ENCODE measurements around the gene RPAP3.

RPAP3 gene

DNA sequence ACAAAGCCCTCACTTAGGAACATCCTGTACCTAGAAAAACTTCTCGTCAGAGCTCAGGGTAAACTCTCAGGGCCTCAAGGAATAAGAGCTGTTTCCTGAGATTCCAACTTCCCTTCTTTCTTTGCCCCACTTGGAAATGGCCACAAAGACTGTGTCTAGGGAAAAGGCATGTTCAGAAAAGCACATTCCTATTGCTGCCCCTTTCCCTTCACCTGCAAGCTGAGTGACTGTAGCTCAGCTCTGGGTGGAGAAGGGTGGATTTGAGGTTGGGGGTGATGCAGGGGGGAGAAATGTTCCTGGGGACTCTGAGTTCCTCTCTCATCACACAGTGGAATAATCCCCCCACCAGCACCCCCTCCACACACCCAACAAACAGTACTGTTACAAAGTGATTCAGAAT, 12.7 kb upstream of the RPAP3 start:
- DNase-seq (ENCODE audit: low spot score), result no peak

DNA sequence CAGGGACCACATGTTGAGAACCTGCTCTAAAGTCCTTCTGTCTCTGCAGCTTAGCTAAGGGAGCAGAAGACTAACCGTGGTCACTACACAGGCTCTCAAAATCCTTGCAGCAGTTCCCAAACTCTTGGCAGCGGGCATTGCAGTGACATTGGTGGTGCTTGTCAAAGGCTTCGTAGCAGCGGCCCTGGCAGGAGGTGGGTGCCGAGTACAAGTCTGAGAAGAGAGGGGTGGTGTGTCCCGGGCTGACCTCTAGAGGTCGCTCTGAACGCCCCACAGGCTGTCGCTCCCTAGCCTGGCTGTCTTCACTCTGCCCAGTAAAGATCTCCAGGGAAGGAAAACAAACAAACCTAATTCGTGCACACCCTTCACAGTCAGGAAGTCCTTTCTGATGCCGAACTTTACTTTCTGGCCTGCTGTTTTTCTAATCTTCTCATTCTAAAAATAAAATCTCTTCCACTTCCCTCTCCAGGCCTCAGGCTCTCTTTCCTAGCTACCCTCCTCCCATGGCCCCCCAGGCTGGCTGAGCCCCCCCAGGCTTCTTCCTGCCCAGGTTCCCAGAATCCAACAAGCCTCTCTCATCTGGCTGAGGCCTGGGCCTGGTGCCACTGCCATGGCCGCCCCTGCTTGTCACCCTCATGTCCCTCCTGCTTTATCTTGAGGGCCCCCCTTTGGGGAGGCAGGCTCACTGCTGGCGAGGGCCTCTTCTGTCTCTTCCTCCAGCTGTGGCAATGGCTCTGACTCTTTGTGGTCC, 11.8 kb upstream of the RPAP3 start:
- DNase-seq (ENCODE audit: low spot score), result peak; percentile 94

DNA sequence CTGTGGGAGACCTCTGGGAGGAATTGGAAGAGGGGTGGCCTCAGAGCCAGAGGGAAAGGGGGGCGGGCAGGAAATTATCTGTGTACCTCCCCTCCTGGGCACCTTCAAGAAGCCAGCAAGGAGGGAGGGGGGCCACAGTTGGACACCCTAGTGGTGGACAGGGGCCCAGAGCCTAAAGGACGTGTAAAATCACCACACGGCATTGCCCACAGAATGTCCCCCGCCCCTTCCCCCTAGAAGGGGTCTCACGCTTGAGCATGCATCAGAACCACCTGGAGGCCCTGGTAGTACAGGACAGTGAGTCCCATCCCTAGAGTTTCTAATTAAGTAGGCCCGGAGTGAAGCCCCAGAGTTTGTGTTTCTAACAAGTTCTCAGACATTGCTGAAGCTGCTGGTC, 11.2 kb upstream of the RPAP3 start:
- no peak for DNase-seq (ENCODE audit: low spot score)

DNA sequence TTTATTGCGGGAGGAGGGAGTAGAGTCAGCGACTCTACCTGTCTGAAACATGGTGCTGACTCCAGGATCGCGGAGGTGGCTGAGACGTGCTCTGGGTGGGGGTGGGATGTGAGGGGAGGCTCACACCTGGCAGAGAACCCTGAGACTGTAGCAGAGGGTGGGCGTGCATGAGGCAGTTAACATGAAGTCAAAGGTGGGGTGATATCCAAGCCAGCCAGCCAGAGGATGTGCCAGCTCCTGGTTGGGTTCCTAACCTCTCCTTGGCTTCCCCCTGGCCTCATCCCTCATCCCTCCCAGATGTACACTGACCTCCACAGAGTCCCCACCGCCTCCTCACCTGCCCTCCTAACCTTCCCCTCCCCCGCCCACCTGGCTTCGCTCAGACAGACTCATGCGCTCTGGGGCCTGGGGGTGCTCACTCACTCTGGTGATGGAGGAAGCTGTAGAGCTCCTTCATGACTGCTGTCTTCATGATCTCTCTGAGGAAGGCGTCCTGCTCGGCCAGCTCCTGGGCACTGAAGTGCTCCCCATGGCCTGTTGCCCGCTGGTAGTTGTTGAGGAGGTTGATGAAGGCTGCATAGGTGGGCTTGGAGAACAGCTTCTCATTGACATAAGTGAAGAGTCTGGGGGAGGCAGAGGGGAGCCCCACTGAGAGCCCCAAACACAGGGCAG, 10.2 kb upstream of the RPAP3 start:
- no peak for DNase-seq (ENCODE audit: low spot score)

DNA sequence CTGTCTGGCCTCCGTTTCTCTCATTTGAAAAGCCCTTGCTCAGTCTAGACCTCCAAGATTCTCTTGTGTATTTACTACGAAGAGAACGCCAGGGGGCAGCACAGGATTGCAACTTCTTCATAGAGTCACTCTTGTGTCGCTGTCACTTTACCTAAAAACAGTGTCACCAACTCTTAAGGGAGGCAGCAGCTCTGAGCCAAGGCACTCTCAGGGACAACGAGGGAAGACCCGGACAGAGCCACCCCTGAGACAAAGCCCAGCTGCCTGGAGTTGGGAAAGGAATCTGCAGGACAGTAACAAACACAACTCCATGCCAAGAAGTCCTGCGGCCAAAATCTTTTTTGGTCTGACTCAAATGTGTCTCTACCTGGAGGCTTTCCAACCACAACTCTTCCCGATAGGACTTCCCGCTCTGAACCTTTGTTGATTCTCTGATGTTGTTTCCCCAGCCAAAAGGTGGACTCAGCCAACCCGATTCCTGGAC, 9.6 kb upstream of the RPAP3 start:
- DNase-seq (ENCODE audit: low spot score), result peak; percentile 67

DNA sequence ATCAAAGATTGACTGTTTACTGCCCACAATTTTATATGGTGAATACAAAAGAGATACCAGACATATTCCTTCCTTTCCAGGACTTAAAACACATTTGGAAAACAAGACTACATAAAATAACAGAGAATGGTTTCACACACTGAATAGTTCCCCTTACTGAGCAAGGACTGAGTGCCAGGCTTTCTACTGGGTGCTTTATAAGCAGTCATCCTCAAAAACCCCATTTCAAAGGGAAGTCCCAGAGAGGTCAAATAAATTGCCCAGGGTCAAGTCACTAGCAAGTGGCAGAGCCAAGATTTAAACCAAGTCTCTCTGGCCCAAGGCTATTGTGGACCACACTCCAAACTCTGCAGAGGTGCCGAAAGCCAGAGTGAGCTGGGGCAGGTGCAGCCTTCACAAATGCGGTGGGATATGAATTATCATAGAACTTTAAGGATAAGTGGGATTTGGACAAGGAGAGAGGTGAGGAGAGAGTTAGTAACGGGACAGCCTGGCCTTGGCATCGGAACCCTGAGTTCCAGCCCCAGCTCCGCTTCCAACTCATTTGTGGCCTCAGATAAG, 9.1 kb upstream of the RPAP3 start:
- DNase-seq (ENCODE audit: low spot score), result no peak

DNA sequence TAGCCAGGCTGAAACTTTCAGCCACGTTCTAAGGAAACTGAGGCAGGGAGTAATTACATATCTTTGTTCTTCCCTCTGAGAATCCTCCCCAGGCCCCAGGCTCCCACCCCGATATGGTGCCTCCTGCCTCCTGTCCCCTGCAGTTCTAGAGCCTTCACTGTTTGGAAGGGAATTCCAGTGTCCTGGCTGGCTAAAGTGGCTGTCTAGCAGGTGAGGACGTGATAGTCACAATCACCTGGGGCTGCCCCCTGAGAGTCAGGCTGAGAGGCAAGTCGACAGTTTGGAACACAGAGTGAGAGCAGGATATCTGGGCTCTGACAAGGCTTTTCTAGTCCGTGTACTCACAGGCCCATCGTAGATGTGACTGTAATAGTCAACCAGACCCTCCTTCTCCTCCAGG, 6.3 kb upstream of the RPAP3 start:
- no peak for DNase-seq (ENCODE audit: low spot score)

DNA sequence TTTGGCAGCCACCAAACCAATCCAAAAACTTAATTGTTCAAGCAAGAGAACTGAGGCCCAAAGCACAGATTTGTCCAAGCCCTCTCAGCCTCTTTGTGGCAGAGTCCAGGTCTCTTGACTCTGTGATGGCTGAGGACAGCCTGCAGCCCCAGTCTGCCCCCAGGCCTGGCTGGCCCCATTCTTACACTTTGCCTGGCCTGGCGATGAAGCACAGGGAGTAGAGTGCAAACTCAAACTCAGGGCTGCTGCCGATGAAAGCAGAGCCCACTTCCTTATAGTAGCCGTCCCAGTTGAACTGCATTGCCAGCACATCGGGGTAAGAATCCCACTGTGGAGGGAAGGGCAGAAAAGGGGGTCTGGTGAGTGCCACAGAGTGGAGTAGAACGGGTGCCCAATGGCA, 5.6 kb upstream of the RPAP3 start:
- no peak for DNase-seq (ENCODE audit: low spot score)

DNA sequence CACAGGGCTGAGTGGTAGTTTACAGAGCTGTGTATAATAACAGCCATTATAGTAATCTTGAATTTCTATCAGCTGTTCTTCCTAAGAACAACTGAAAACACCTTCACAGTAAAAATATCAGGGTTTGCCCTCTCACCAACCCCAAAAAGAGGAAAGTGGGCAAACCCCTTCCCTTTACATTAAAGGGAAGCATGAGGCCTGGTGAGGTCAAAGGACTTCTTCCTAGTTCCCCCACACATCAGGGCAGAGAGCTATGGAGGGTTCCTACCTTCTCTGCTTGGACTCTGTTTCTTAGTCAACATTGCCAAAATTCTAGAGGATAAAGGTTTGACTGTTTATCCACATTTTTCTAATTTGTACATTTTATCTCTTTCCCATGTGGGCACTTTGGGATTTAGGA, 4.4 kb upstream of the RPAP3 start:
- DNase-seq (ENCODE audit: low spot score), result no peak

DNA sequence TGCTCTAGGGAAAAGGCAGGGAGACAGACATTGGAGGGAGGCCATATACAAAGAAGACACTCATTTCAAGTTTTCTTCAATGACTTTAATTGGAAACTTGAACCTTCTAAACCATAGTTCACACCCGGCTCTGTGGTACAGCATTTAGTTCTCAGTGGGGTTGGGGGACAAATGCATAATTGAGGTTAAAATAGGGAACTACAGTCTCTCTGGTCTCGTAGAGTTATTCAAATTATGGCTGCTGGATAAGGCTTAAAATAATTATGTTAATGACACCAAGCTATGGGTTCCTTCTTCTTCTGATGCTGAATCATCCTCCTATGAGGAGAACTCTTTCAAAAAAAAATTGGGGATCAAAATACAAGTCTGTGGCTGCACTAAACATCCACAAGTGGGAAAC, 3.8 kb upstream of the RPAP3 start:
- no peak for DNase-seq (ENCODE audit: low spot score)

DNA sequence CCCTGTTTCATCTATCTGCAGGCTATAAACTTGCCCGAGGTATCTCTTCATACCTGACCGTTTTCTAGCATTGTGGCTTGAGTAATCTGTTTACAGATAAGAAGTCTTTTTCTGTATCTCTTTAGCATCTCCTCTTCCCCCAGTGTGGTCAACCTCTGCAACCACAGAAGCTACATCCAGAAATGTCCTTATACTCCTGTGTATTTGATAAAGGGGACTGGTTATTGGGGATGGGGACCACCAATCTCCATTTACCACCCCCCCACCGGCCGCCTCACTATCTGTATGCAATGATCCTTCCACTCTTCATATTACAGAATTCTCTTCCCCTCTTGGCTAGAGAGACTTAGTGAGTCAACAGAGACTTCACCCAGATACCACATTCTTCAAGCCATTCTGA, 3.4 kb upstream of the RPAP3 start:
- no peak for DNase-seq (ENCODE audit: low spot score)

DNA sequence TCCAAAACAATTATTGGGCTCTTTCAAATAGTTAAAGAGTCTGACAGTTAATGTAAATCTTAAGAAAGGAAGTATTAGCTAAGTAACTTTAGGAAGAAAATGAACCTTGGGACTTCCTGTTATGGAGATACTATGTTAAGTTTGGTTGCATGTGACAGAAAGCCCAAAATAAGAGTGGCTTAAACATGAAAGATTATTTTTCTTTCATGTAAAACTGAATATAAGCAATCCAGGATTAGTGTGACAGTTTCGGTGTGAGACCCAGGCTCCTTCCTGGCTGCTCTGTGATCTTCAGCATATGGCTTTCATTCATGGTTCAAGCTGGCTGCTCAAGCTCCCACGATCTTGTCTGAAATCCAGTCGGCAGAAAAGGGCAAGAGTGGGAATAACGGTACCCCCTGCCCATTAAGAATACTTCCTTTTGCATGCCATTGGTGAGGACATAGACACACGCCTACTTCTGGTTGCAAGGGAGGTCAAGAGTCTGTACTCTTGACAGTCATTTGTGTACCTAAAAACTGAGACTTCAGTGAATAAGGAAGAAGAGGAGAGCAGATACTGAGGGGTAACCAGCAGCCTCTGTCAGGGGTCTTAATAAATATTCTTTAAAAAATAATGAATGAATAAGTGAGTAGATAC, 2.2 kb upstream of the RPAP3 start:
- no peak for DNase-seq (ENCODE audit: low spot score)

DNA sequence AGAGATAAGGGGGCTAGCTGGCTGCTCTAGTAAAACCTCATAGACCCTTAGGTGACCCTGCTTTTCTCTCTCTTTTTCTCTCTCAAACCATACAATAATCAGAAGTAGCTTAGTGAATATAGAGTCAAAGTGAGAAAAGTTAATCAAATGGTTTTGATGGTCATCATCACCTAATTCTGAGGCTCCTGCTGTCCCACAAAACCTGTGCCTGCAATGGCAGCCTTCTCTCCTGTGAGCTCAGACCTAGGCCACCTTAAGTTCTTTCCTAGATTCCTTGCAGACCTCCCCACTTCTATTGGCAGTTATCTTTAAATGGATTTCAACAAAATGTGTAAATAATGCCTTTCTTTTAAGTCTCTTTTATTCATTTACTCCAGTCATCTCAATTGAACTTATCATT, 1.5 kb upstream of the RPAP3 start:
- no peak for DNase-seq (ENCODE audit: low spot score)

DNA sequence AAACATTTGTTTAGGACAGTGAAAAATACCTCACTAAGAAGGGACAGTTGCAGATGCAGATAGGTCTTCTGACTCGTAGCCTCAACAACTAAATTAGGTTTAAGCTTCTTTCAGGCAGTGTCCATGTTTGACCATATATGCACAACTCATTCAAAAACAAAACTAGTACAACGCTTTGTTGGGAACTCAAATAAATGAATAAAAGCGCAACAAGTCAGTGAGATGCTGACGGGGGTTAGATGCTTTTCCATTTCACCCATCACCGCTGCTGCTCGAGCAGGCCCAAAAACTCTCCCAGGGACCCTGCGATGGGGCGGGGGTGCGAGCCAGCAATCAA, 633 bp downstream of the RPAP3 start:
- no peak for DNase-seq (ENCODE audit: low spot score)

DNA sequence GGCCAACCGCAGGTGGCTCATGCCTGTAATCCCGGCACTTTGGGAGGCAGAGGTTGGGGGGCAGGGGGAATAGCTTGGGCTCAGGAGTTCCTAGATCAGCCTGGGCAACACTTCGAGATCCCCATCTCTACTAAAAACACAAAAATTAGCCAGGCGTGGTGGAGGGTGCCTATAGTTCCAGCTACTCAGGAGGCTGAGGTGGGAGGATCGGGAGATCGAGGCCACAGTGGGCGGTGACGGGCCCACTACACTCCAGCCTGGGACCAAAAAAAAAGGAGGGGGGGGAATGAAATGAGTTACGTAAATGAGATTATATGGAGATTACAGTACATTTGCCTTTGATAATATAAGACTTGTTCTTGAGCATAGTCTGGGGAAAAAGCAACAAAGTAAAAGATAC, 1.1 kb downstream of the RPAP3 start:
- DNase-seq (ENCODE audit: low spot score), result no peak

DNA sequence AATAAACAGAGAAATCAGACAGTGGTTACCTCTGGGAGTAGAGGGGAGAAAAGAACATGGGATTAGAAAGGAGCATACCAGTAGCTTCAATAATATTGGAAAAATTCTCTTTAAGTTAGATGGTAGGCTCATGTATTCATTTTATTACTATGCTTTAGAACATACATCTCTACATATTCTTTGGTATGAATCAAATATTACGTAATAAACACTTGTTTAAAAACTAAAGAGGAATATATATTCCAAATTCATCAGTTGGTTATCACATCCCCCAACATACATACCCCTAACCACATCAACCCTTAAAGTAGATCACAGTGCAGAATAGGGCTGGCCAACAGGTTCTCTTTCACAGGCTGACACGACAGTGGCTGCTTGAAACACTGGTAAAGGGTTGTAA, 5.6 kb downstream of the RPAP3 start:
- no peak for DNase-seq (ENCODE audit: low spot score)

DNA sequence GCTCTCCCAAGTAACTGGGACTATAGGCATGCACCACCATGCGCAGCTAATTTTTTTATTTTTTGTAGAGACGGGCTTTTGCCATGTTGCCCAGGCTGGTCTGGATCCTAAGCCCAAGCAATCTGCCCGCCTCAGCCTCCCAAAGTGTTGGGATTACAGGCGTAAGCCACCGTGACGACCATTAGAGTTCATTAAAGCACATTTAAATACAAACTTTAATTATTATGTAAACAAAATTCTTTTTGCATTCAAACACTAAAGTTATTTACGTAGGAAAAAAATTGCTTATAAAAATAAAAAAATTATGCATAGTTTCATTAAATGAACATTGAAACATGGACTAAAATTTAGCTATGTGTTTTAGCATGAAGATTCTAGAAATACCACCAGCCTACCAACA, 7.2 kb downstream of the RPAP3 start:
- DNase-seq (ENCODE audit: low spot score), result no peak

DNA sequence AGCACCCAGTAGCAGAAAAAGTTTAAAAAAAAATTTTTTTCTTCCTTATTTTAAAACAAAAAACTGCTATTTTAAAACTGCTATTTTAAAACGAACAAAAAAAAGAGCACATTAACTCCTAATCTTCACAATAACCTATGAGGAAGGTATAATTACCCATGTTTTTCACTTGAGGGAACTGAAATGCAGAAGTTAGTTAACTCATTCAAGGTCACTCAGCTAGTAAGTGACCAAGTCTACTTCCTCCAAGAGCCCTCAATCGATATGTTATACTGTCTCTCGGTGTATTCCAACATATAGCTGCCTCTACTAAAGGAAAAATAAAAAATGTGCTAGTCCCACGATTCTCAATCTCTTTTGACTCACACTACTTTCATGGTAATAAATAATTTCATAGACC, 7.8 kb downstream of the RPAP3 start:
- no peak for DNase-seq (ENCODE audit: low spot score)

DNA sequence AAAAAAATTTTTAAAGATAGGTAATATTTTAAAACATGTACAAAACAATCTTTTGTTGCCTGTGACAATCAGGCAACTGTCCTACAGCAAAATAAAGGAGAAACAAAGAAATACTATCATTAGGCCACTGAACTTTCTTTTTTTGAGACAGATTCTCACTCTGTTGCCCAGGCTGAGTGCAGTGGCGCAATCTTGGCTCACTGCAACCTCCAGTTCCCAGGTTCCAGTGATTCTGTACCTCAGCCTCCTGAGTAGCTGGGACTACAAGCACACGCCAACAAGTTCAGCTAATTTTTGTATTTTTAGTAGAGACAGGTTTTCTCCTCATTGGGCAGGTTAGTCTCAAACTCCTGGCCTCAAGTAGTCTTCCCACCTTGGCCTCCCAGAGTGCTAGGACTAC, 16.6 kb downstream of the RPAP3 start:
- DNase-seq (ENCODE audit: low spot score), result no peak

DNA sequence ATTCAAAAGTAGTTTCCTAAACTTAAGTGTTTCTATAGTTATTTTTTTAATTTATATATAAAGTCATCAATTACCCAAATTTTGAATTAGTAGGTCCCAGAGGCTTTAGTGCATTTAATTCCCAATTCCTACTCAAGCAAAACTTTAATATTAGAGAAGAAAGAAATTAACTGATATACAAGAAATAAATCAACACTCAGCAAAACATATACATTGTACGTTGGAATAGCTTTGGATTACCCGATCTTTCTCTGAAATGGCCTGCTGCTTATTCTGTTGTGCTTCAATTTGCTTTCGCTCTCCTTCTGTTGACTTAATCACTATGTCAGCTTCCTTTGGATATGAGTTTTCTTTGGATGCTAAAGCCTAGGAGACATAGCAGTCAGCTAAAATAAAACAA, 18.2 kb downstream of the RPAP3 start:
- no peak for DNase-seq (ENCODE audit: low spot score)

DNA sequence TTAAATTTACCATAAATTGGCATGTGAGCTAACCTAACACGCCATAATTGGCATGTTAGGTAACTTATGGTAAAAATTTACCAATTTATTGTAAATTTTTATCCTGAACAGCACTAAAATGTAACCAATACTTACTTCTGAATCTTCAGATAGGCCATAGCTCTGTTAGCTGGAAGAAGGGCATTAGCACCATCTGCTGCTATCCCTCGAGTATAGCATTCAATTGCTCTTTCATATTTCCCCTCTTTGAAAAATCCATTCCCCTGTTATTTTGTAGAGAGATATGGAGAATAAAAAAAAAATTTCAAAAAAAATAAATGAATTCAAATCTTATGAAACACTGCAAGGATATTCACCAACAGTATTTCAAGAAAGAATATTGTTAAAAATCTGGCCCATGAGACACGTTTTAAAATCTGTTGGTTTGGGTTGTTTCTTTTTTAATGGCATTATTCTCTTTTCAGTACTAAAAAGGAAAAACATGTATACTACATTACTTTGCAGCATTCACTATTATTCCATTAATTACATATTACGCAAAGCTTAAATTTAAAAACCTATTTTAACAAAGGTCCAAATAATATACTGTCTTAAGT, 19.1 kb downstream of the RPAP3 start:
- DNase-seq (ENCODE audit: low spot score), result peak; percentile 70

DNA sequence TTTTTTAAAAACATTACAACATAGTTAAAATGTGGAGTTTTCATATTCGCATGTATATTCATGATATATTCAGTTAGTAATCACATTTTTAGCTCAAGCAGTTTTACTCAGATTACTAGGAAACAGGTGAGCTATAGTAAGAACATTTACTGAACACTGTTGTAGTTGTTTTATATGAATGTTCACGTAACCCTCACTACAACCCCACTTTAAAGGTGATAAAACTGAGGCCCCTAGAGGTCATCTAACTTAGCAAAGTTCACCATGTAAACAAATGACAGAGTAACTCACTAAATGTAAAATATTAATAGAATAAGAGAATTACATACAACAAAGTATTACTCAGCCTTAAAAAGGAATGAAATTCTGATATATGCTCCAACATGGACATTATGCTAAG, 26.0 kb downstream of the RPAP3 start:
- DNase-seq (ENCODE audit: low spot score), result no peak

DNA sequence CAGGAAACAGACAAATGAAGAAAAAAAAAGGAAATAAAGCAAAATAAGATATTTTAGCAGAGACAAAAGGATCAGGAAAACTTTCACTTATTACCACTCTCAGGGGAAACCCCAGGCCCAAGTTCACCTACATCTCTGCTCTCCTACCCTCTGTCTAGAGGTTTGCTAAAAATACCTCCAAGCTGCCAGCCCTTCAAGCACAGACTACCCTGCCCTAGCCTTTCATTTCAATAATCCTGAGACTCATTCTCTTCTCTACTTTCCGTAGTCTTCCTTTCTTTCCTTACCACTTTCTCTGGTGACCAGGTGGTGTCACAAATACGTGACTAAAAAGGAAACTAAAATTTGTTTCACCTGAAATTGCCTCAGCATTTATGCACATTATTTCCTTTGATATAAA, 33.8 kb downstream of the RPAP3 start:
- no peak for DNase-seq (ENCODE audit: low spot score)
